ENCODE data around the gene COTL1.

COTL1 gene

GRCh38 chr16:84594725-84595038, 23.2 kb downstream of the COTL1 start:
- DNase-seq = no peak

GRCh38 chr16:84593825-84594724, 23.8 kb downstream of the COTL1 start:
- DNase-seq = no peak

DNA sequence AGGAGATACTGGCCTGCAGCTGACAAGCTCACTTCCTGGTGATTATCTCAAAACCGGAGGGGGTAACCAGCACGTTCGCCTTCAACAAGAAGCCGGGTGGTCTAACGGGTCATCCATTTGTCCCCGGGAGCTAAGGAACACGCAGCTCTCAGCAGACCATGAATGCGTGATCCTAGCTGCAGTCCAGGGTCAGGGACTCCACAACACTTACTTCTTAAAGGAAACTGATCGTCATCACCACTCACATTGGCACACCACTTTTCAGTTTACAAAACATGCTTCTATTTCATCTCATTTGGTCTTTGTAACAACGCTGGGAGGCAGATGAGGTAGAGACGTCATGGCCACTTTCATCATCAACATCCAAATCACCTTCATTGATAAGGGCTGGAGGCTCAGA, 25.2 kb downstream of the COTL1 start:
- DNase-seq = no peak

DNA sequence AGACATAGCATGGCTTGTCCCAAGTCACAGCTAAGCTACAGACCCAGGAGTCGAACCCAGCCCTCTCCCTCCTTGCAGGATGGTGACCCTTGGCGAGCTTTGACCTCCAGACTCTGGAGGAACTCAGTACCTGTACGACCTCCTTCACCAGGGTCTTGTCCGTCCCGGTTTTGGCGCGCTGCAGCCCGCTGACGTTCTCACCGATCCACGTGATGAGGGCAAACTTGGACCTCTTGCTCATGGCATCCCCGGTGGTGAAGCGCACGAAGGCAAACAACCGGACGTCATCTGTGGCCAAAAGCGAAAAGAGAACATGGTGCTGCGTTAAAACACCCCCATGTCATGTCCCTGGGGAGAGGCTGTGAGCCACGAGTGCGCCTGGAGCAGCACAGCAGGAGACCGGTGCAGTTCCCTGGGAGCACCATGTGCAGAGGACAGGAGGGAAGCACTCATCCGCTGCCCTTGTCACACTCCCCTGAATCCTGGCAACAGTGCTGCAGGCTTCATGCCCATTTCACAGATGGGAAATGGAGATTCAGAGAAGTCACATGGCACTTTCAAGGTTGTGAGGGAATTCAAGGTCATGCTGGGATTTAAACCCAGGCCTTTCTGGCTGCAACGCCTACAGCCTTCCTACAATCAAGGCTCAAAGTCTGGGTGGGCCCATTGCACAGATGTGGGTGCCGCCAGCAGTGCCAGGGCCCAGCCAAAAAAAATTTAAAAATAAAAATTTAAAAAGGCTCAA, 27.7 kb downstream of the COTL1 start:
- DNase-seq = no peak

DNA sequence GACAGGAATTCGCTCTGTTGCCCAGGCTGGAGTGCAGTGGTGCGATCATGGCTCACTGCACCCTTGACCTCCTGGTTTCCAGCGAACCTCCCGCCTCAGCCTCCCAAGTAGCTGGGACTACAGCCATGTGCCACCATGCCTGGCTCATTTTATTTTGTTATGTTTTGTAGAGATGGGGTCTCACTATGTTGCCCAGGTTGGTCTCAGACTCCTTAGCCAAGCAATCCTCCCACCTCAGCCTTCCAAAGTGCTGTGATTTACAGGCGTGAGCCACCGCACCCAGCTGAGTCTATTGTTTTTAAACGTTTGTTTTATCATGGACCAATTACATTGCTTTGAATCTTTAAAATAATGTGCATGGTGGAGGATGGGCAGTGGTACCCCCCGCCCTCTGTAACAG, 28.9 kb downstream of the COTL1 start:
- DNase-seq = no peak

GRCh38 chr16:84585886-84586285, 32.0 kb downstream of the COTL1 start:
- no peak for DNase-seq

DNA sequence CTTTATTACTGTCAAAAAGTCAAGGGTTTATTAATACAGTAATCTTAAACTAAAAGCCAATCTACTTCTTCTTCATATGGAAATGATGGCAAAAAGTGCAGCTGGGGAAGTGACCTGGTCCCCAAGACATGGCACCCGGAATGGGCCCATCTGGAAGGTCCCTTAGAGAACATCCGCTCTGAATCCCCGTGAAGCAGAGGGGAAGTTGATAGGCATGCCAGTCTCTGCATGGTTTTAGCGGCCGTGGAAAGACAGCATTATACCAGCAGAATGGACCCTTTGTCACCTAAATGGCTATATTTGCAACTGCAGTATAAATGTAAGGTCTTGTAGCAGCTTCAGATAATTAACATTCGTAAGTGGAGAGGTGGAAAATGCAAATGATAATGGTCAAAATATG, 32.4 kb downstream of the COTL1 start:
- no peak for DNase-seq

GRCh38 chr16:84584678-84585077, 33.2 kb downstream of the COTL1 start:
- no peak for DNase-seq

DNA sequence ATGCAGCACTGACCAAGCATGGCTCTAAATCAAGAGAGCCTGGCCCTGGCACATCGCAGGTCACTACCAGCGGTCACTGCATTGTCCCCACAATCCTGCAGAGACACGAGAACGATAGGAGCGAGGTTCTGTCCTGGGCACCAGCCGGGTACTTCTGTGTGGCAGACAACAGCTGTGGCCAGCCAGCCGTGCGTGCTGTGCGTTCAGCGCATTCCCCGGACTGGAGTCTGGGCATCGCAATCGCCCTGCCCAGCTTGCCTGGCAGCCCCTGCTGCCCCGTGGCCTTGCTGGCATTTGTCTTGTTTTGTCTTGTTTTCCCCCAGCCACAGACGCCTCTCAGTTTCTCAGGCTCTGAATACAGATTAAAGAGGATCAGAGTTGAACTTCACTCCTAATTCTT, 33.9 kb downstream of the COTL1 start:
- no peak for DNase-seq

GRCh38 chr16:84582958-84583516, 34.8 kb downstream of the COTL1 start:
- DNase-seq = no peak

DNA sequence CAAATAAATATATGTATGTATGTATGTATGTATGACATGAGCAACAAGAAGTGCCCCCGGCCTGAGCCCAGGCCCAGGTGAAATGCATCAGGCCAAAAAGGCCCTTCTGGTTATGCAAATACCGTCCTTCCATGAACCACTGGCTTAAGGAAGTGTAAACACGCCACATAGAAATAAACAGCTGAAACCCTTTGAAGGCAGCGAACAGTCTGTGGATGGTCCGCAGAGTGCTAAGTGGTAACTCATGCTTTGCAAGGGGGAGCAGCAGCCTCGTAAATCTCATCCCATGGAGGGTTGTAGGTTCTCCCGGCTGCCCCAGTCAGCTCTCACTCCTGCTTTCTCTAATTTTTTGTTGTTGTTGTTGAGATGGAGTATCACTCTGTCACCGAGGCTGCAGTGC, 36.7 kb downstream of the COTL1 start:
- DNase-seq = no peak

- no peak for DNase-seq
Observed at GRCh38 chr16:84579936-84580335, 37.9 kb downstream of the COTL1 start.

DNA sequence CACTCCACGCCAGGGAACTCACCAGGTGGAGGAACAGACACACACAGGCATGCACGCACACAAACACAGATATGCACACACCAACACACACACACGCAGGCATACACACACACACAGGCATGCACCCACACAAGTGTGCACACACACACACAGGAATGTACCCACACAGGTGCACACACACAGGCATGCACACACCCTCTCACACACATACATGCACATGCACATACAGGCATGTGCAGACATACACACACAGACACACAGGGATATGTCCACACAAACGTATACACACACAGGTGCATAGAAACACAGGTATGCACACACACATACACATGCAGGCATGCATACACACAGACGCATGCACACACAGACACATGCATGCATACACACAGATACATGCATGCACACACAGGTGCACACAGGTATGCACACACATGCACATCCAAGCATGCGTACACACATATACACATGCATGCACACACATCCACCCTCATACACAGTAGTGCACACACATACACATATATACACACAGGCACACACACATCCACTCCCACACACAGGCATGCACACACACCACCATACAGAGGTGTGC, 39.2 kb downstream of the COTL1 start:
- DNase-seq = no peak

DNA sequence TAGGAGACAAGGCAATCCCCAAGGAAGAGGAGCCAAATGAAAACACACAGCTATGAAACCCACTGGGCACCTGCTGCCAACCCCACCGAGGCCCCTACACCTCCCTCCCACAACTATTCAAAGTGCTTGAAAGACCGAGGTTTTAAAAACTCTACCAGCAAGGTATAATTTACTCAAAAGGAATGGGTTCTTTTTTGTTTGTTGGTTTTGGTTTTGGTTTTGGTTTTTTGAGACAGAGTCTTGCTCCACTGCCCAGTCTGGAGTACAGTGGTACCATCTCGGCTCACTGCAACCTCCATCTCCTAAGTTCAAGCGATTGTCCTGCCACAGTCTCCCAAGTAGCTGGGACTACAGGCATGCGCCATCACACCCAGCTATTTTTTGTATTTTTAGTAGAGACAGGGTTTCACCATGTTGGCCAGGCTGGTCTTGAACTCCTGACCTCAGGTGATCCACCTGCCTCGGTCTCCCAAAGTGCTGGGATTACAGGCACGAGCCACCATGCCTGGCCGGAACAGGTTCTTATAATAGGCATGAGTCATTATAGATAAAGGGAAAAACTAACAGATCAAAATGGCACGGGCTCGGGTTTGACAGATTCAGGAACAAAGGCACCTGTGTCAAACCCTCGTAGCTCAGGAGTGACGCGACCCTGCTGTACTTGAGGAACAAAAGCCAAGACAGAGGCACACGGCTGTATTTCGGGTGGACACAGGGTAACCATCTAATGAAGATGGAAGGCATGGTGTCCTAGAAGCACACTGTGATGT, 40.7 kb downstream of the COTL1 start:
- no peak for DNase-seq

- no peak for DNase-seq
Observed at GRCh38 chr16:84575914-84576313, 42.0 kb downstream of the COTL1 start.

DNA sequence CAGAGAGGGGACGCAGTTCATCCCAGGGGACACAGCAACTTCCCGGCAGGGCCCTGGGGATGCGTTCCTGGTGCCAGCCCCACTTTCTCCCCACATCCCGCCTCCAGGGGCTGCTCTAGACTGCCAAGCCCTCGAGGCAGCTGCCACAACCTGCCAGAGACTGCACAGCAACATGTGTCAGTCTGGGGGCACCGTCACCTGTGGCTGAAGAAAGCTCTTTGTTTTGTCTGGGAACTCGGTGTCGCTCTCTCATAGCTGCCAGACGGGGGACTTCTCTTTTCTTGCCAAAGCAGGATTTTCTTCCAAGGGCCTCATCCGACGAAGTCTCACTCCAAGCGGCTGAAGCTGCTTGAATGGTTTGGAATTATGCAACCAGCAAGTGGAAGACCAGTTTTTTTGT, 43.7 kb downstream of the COTL1 start:
- DNase-seq = no peak

GRCh38 chr16:84572096-84572495, 45.8 kb downstream of the COTL1 start:
- DNase-seq = no peak

DNA sequence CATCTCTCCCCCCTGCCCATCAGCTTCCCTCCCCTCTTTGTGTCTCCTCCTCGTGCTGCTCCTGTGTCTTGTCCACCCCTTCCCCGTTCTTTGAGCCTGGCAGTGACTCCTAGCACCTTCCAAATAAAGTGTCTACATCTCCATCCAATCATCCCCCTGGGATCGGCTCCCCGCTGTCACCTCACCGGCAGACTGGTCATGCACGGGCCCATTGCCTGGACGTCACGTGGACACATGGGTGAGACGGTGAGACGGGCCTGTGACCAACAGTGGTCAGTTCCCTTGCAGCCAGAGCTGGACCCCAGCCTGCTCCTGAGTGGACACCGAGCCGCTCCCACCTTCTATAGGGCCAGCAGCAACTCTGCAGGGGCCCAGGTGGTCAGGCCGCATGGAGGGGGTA, 46.4 kb downstream of the COTL1 start:
- DNase-seq = no peak

- DNase-seq = no peak
Observed at GRCh38 chr16:84570739-84571403, 47.0 kb downstream of the COTL1 start.

GRCh38 chr16:84569382-84569987, 48.4 kb downstream of the COTL1 start:
- DNase-seq = no peak

DNA sequence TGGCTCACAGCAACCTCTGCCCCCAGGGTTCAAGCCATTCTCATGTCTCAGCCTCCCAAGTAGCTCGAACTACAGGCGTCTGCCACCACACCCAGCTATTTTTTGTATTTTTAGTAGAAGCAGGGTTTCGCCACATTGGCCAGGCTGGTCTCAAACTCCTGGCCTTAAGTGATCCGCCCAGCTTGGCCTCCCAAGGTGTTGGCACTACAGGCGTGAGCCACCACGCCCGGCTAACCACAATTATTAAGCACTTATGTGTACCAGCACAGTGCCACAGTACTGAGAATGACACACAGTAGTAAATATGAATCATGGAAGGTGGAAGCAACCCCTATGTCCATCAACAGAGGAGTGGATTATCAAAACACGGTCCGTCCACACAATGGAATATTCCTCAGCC, 49.8 kb downstream of the COTL1 start:
- no peak for DNase-seq

All from amniotic stem cell (primary cell).